HuH-7 (cell line): ENCODE results near the gene C11orf42.

Experiments
- DNase-seq: peaks from one replicate; pipeline ENCODE4 v3.0.0; 2011; ENCODE audit warnings: low spot score

Gene C11orf42, protein sequence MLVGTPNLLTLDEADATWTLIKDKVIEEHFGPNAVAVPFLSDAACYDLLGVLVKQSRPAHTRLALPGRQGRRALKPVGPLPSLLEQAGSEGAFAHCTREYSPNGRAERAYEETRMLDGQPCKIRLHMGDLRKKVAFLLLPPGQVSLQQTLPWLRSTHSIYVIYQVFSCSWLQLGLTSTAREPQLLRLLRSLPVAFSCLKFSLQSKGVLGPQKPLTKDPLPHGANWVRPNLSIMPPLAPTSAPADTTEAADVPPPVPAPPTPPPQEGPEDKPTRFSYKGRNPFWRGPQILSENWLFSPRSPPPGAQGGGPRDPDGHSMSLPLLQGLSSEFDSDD

DNA sequence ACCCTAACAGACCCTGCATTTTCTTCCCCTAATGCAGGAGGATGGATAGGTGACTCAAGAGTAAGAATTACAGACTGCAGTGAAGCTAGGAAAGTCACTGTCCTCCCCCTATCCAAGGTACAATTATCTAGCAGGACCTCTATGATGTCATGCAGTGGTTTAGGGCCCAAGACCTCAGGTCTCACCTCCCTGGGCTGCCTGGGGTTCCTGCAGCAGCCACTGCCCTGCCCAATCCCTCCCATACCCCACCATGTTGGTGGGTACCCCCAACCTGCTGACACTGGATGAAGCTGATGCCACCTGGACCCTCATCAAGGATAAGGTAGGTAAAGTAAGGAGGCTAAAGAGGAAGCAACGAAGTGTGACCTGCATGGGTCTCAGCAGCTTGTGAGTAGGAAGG, at the start of gene C11orf42:
TSS of gene C11orf42 (plus strand) at position 192 of the 400 bp plus-strand sequence. CDS start at position 251, 59 bp downstream.
- no peak for DNase-seq

DNA sequence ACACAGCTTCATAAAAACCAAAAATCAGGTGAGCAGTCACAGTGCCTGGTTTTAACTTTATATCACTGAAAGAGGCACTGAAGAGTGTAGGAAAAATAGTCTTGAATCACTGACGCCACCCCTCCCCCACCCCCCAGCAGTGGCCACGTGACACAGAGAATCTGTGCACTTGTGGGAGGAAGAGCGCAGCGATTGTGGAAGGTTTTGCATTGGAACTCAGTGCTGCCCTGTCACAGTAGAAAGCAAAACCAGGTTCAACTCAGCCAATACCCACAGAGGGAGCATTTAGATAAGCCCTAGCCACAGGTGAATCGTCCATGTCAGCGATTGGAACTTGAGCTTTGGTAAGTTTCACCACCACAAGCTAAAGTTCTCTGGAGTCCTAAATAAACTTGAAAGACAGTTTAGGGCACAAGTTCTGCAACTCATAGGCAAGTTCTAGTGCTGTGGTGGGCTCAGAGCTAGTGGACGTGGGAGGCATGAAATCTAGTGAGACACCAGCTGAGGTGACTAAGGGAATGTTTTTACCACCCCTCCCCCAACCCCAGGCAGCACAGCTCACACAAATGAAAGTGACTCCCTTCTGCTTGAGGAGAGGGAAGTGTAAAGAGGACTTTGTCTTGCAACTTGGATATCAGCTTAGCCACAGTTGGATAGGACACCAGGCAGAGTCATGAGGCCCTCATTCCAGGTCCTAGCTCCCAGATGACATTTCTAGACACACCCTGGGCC, 48.6 kb upstream of the C11orf42 start:
- no peak for DNase-seq

DNA sequence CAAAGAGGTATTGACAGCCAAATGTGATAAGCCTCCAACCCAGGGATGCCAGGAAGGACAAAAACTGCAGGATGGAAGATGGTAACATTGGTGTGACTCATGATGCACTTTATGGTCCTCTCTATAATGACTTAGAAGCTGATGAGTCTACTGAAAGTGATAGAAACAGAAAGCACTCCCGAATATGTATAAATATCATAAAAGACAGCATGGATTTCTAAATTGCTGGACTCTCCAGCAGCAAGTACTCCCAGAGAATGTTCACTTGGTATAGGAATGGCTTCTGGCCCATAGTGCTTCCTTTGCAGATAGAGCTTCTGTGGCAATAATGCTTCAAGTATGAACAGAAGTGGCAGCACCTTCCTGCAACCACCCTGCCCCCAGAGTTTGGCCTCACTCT, 35.1 kb upstream of the C11orf42 start, which contains the start of gene OR52B2:
TSS of gene OR52B2 (minus strand) at position 101 of the 400 bp plus-strand sequence. CDS start at position 101, 0 bp downstream.
- no peak for DNase-seq

DNA sequence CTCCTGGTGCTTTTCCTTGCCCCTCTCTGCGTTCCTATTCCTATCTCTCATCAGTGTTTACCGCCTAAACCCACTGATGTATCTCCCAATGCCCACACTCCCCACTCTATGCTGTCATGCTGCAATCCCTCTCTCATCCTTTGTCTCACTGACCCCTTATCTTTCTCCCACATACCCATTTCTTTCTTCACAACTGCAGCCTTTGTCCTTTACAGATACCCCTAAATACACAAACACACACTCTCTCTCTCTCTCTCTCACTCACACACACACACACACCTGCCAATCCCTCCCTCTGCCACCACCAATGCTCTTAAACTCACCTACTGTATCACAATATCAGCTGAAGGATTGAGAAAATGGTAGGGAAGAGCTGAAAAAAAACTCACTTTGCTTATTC, 29.9 kb upstream of the C11orf42 start:
- no peak for DNase-seq

DNA sequence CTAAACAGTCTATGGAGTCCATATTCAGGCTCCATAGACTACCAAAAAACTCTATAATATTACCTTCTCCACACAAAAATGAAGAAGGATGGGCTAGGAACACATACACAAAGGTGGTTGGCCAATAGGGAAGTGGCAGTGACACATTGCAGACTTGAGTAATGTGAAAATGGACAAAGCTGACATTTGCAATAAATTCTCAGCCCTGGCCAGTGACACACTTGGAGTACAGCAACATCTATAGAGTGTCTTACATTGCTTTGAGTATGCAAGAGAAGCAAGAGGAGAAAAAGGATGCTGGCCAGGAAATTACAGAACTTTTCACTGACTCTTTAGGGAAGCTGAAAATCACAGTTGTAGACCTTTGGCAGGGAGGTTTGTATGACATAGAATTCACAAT, 13.6 kb upstream of the C11orf42 start:
- no peak for DNase-seq

DNA sequence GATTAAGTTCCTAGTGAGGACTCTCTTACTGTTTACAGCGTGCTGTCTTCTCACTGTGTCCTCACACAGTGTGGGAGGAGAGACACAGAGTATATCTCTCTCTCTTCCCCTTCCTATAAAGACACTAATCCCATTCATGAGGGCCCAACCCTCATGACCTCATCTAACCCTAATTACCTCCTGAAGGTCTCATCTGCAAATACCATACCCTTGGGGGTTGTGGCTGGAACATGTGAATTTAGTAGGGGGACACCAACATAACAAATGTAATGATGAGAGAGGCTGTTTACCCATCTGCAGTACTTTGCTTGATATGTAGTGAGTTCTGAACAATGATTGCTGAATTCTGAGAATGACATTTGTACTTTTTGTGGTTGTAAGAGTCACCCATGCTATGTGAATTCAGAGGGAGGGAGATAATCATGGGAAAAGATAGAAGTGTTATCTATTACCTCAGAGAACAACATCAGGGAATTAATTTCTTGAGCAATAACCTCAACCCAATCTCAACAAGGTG, 11.2 kb upstream of the C11orf42 start:
- no peak for DNase-seq

DNA sequence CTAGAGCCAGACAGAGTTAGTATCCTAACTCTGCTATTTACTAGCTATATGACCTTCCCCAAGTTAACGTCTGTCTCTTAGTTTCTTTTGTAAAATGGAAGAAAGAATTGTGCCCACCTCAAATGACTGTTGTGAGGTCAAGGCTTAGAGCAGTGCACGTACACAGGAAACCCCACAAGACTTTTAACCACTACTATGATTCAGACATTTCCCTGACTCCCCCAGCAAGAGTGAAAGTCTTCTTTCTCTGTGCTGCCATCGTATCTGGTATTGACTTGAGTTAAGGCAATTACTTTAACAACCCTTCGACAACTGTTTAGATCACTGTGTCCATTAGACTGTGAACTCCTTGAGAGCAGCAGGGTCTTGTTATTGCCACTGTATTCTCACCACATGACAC, 9.0 kb upstream of the C11orf42 start:
- DNase-seq, result no peak

DNA sequence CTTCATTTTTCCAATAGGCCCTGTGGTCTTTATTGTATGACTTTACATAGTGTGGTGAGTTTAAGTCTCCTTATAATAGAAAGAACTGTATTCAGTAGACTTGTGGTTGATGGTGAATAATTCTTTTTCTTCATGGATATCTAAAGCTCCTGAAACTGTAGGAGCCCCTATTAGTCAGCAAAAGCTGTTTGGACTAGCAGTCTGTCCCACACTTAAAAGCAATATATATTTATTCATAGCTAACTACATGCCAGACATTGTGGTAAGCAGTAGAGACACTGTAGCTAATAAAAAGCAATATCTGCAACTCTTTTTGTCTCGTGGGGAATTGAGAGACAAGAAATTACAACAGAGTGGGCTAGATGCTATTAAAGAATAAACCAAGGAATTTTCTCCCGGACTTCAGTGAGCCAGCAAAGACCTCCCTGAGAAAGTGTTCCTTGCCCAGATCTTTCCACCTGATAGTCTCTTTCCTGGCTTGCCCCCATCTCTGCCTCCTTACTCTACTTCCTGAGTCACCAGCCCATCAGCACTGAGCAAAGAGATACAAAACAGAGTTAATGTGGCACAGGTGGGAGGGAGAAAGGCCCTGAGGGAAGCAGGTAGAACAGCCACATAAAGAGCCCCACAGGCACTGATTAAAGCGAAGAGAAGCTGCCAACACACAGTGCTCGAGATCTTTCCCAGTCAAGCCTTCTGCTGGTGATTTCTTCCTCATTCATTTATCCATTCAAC, 7.7 kb upstream of the C11orf42 start:
- DNase-seq, result no peak

DNA sequence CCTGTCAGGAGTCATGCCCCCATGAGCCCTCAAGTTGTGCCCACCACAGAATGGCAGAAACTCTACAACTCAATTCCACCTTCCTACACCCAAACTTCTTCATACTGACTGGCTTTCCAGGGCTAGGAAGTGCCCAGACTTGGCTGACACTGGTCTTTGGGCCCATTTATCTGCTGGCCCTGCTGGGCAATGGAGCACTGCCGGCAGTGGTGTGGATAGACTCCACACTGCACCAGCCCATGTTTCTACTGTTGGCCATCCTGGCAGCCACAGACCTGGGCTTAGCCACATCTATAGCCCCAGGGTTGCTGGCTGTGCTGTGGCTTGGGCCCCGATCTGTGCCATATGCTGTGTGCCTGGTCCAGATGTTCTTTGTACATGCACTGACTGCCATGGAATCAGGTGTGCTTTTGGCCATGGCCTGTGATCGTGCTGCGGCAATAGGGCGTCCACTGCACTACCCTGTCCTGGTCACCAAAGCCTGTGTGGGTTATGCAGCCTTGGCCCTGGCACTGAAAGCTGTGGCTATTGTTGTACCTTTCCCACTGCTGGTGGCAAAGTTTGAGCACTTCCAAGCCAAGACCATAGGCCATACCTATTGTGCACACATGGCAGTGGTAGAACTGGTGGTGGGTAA, 6.1 kb upstream of the C11orf42 start, which contains the start of gene OR52W1:
TSS of gene OR52W1 (plus strand) at position 51 of the 637 bp plus-strand sequence. CDS start at position 51, 0 bp downstream.
- DNase-seq, result no peak

DNA sequence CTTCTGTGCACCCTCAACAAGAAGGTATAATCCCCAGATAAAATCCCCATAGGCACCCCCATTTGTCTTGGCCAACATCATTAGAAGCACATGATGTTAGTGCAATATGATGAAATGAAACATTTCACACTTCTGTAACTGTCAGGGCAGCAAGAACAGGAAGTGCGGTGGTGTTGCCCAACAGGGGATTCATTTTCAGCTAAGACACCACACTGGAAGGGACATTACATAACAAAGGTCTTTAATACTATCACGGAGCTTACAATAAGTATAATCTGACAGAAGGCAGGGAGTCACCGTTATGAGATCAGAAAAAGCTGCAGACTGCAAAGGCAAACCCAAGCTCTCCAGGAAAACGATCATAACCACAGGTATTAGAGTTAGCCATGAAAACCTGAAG, 4.4 kb upstream of the C11orf42 start:
- no peak for DNase-seq

DNA sequence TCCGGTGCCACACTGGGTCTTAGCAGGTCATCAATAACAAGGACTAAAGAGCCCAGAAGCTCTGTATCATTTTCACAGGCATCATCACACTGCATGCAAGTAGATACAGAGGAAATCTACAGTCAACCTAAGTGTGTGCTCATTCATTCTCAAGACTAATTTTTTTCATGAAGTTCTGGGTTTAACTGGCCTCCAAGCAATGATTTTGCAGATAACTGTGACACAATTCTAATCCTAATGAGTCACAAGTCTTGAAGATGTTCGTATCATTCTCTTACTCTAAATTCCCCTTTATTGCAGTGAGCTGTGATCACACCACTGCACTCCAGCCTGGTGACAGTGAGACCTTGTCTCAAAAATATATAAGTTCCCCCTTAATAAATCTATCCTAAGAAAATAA, 3.9 kb upstream of the C11orf42 start:
- DNase-seq, result no peak

DNA sequence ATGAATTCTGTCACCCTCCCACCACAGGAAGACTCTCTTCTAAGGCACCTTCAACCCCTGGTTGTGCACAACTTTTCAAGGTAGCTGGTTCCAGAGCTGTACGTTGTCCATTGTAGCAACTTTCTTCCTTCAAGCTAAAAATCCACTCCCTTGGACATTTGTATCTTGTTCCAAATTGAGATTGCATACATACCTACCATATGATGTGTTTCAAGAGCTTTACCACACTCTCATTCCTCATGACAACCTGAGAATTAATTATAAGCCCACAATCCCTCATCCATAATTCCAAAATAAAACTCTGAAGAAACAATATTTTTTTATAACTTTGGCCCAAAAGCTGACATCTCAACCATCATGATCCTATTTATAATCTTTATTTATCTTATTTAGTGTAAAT, 3.3 kb upstream of the C11orf42 start:
- DNase-seq, result no peak

DNA sequence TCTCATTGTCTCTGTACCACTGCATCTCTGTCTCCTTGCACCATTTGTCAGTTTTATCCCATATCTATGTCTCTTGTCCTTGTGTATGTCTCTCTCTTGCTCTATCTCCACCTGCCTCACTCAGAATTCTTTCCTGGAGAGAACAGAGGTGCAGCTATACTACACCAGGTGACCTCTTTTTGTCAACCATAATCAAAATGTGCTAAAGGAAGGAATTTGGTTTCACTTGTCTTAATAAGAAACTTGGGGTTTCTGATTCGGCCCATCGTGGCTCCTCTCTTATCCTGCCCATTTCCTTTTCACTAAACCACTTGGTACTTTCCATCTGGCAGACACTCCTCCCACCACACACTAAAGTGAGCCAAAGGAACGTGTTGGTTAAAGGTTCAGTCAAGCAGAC, 2.0 kb upstream of the C11orf42 start:
- no peak for DNase-seq

DNA sequence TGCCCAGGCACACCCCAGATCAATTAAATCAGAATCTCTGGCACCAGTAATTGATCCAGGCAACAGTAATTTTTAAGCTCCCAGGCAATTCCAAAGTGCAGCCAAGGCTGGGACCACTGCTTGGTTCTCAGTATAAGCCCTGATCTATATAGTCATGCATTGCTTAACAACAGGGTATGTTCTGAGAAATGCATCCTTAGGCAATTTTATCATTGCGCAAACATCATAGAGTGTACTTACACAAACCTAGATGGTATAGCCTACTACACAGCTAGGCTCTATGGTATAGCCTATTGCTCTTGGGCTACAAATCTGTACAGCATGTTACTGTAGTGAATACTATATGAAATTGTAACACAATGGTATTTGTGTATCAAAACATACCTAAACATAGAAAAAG, 651 bp upstream of the C11orf42 start:
- no peak for DNase-seq

DNA sequence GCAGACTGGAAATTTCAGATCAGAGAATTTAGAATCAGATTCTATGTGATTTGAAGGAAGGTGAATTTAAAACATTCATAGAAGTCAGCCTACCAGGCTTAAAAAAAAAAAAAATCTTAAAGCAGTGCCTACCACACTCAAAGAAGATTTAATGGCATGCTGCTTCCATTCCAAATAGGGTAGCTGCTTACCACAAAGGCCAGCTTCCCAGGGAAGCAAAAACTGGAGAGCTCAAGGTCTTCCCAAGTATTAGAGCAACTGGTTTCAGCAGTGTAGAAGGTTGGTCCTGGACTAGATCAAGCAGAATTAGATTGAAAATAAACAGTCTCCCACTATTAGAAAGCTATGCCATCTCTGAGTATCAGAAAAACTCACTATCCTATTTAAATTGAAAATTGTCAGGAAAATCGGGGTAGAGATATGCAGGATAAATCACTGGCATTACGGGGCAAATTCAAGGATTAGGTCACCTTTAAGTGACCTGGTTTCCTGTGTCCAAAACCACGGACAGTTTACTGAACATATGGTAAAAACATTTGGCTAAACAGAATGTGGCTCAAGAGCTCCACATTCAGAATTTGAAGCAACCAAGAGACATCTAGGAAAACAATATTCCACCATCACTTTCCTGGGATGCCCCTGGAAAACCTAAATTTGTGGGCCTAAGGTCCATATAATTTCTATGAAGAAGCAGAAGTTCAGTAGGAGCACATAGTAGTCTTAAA, 1.3 kb downstream of the C11orf42 start:
- DNase-seq, result no peak

DNA sequence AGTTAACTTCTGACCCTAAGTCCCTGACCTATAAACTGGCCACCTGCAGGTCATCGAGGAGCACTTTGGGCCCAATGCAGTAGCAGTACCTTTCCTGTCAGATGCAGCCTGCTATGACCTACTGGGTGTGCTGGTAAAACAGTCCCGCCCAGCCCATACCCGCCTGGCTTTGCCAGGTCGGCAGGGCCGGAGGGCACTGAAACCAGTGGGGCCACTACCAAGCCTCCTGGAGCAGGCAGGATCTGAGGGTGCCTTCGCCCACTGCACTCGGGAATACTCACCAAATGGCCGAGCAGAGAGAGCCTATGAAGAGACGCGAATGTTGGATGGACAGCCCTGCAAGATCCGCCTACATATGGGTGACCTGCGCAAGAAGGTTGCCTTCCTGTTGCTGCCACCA, 4.4 kb downstream of the C11orf42 start:
- no peak for DNase-seq

DNA sequence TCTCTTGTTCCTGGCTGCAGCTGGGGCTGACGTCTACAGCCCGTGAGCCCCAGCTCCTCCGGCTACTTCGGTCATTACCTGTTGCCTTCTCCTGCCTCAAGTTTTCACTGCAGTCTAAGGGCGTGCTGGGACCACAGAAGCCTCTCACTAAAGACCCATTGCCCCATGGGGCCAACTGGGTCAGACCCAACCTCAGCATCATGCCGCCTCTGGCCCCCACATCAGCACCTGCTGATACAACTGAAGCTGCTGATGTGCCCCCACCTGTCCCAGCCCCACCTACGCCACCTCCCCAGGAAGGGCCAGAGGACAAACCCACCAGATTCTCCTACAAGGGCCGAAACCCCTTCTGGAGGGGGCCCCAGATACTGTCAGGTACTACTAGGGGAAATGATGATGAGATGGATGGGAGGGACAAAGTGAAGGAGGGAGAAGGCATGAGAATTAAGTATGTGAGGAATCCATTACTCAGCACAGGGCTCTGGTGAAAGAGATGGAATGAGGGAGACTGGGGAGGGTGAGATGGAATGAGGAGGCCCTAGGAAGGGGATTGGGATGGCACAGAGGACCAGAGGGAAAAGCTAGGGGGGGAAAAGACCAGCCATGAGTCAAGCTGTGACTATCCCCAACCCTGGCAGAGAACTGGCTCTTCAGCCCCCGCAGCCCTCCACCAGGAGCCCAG, 5.1 kb downstream of the C11orf42 start:
- DNase-seq, result no peak

DNA sequence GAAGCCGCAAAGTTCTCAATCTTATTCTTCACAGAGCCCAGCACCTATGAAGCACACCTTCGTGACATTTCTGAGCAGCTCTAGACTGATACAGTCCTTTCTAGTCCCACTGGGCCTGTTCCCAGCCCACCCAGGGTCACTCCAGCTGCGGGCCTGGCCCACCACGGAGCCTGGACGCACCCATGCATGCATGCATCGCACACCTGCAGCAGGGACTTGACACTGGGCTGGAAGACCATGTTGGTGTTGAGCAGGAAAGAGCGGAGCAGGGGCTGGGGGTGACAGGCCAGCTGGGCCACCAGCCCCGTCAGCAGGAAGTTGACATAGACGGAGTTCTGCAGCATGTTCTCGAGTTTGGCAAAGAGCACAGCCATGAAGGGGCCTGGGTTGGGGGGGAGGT, 9.2 kb downstream of the C11orf42 start:
- DNase-seq, result no peak

DNA sequence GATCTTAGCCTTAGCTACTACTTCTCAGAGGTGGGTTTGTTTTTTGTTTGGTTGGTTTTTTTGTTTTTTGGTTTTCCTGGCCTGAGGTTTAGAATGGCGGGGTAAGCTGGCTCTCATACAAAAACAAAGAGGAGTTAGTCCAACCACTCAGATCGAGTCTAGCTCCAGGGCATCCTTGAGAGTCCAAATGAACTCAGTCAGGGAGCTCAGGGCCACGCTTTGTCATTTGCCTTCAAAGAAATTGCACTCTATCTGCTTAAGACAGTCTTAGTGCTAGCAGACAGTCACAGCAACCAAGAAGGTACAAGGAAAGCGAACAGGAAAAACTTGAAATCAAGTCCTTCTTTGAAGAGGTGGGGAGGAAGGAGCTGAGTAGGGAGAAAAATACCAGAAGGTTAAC, 11.1 kb downstream of the C11orf42 start:
- DNase-seq, result no peak

DNA sequence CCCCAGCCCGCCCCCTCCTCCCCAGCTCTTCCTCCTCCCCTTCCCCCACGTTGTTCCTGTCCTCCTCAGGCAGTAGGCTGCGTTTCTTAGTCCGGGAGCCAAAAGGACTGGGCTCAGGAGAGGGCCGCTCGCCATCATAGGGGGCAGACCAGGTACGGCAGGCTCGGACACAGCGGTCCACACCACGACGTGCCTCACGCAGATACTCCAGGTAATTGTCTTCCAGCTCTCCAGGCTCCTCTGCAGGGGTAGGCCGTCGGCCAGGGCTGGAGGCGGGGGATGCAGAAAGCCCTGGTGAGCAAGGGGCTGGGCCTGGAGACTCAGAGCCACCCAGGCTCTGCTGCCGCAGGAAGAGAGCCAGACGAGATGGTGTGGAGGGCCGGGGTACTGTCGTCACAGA, 12.4 kb downstream of the C11orf42 start:
- DNase-seq, result no peak

DNA sequence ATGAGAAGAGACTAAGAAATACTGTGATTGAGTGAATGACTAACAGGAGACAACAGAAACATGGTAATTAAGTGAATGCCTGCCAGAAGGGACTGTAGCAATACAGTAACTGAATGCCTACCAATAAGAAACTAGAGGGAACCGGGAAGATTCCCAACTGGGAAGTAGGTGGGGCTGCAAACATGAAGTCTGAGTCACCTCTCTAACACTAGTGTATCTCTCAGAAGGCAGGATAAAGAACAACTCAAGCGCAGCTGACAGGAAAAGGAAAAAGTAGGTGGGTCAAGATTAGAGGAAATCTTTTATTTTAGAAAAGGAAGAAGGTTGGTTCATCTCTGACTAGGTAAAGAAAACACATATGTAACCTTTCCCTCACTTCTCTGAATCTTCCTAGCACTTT, 14.0 kb downstream of the C11orf42 start:
- DNase-seq, result no peak
